ENCODE results near the gene SGMS1. TPM values are rescaled to one million over a fixed set of nuclear protein-coding genes. Genes with fewer than 3 reads are reported as not detected.
"Not testable (repeated sequence)": the region's sequence is repeated elsewhere in the genome, so short reads cannot be mapped to it uniquely, and the experiment has no call there.

Gene SGMS1
- polyA plus RNA-seq, 10 donors = 20.0 to 29.5 (median 22.8) TPM

DNA sequence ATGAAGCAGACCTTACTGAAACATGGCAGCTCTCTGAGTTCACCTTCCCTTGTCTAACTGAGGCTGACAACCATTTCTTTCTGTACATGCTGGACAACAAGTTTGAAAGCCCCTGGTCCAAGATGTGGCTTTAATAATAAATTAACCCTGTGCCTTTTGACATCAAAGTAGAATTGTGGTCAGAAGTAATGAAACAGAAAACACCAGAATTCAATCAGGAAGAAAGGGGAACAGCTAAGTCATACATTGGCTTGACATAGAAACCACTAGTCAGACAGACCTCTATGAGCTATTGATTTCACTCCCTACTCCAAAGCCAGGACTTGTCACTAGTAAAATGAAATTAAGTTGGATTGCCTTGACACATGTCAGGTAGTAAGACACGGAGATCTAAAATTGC is 197.3 kb downstream of the SGMS1 start:
- no peak for DNase-seq

DNA sequence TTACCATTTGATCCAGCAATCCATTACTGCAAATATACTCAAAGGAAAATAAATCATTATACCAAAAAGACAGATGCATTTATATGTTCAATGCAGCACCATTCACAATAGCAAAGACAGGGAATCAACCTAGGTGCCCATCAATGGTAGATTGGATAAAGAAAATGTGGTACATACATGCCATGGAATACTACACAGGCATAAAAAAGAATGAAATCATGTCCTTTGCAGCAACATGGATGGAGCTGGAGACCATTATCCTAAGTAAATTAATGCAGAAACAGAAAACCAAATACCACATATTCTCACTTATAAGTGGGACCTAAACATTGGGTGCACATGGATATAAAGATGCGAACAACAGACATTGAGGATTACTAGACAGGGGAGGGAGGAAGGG is 198.5 kb downstream of the SGMS1 start:
- not testable (repeated sequence) for DNase-seq

DNA sequence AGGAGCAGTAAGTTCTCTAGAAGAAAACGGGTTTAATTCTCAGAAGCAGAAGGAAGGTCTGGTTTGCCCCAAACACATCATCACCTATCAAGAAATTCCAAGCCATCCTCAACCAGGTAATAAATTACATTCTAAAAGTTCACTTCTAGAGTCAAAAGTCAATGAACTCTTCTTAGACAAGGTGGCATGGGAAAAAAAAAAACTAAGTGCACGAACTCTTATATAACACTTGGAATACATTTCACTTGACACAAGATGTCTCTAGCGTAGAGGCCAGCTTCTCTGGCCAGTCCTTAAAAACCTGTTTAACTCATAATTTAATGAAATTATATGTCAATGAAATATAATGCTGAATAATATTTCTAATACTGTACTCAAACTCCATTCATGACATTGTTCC is 200.3 kb downstream of the SGMS1 start:
- DNase-seq = no peak

DNA sequence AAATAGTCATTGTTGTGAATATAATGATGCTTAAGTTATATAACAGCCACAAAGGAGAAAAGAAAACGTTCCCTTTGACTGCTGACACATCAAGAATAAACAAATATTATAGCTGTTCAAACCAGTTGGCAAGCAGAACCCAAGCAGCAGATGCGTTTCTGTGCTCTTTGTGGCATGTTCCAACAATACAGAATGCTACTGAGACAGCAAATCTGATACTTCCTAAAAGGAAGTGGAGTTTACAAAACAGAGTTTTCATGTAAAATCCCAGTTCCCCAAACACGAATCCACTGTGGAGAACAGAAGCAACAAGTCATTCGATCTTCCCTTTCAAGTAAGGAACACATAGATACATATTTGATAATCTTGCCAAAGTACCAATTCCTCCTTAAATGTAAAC is 201.5 kb downstream of the SGMS1 start:
- DNase-seq = peak in 1 of 3 donors; percentile 48

DNA sequence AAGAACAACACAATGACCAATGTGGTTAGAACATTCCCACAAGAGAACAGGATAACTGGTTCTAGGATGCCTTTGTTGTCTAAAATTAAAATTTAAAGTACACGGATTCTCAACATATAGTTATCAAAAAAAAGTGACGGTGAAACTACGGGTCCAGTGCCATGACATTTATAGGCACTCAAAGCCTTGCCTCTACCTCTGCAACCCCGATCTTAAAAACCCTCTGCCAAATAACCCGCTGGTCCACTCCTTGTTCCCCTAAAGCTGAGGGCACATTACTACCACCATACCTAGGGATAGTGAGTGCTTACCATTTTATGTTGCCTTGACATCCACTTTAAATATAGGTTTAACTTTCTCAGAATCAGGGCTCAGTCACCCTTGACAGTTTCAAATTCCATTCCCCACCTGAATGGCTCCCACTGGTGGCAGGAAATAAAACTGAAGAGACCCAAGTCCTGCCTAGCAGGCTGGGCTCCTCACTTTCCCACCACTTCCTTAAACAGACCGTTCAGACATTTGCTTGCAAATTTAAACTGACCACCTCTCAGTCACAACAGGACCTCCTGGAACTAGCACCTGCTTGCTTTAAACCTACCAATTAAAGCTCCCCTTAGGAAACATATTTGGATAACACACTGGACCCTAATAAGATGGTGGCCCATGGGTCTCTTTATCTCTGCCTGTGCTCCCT is 202.6 kb downstream of the SGMS1 start:
- DNase-seq = peak; percentile 17 to 55 (median 40)

DNA sequence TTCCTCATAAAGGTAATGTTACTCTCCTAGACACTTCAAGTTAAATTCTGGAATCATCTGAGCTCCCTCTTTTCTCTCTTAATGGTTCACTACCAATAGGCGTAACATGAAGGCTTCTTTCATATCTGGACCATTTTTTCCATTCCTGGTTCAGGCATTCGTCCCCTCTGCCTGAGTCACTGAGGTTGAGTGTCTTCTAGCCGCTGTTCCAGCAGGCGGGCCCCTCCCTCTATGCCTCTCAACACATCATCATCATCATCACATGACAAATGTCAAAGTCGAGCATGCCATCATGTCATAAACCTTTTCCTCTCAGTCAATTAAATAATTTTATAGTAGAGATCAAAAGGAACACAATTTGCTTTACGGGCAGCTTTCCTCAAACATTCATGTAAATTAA is 203.6 kb downstream of the SGMS1 start:
- no peak for DNase-seq

DNA sequence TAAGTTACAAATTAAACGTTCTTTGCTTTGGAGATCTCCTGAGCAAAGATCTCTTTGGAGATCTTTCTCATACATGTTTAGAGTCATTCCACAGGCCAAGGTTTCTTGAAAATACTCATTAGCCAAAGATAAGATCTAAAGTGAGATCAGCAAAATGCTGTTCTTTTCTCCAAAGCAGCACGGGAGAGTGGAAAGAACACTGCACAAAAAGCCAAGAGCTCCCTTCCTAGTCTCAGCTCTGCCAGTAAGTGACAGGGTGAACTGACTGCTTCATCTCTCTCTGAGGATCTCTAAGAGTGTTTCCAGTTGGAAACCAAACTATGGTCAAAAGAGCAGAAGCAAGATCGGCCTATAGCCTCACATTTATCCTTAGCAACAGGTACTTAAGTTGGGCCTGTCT is 204.0 kb downstream of the SGMS1 start:
- DNase-seq = no peak

DNA sequence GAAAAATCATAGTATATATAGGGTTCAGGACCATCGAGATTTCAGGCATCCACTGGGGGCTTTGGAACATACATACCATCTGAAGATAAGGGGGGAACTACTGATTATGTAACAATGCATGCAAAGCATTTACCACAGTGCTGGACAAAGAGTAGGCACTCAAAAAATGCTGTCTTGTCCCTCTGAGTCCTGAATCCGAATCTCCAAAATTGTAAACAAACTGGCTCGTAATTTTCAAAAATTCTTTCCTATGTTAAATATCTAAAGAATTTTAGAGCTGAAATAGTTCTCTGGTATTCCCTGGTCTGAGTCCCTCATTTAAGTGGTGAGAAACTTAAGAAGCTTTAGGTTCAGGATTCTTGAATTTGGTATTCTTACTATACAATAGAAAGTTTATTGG is 204.7 kb downstream of the SGMS1 start:
- DNase-seq = no peak

DNA sequence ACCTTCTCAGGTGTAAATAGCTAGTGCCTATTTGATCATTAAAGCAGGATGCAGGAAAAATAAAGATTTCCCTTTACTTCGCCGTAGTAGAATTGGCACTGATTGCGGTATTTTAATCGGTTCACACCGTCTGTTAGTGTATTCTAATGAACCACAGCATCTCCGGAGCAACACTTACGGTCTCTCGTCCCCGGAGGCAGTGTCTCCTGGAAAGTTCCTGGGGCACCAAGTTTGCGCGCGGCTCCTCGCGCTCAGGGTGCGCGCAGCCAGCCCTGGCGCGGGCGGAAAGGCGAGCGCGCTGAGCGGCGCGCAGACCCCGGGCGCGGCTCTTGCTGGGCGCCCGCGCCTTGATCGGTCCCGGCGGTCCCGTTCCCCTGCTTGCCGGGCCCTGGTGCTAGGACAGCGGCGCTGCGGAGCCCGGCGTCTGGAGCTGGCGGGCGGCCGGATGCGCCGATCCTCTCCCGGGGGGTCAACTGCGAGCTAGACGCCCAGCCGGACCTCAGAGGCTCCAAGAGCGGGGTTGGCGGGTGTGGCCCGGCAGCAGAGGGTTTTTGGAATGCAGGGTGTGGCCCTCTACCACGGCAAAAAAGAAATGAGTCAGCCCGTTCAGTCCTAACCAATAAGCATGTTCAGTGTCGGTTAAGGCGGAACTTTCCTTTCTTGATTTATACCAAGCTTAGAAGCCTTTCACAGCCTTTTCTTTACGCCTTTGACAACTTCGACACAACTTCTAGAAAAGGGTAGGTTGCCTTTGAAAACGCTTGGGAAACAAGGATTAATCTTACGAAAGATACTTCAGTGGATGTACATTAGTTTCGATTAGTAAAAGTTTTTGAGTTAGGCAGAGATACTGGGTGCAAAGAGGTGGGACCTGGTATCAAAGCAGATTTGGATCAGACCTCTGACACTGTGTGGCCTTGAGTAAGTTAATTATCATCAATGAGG is 205.6 kb downstream of the SGMS1 start:
- peak; percentile 72 to 89 (median 76) for DNase-seq

DNA sequence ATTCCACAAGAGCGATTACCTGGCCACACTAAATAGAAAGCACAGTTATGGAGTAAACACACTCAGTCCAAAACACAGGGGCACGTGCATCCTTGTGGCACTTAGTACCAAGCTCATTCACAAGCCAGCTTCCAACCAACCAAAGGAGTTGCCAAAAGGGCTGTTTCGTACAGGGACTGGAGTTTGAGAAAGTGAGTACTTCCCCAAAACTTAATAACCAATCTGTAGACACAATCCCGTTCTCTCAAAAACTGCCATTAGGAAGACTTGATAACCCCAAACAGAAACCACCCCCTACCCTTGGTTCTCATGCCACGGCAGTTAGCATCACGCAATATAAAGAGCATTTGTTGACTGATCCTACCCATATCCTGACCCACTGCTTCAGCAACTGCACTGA is 206.3 kb downstream of the SGMS1 start:
- no peak for DNase-seq

DNA sequence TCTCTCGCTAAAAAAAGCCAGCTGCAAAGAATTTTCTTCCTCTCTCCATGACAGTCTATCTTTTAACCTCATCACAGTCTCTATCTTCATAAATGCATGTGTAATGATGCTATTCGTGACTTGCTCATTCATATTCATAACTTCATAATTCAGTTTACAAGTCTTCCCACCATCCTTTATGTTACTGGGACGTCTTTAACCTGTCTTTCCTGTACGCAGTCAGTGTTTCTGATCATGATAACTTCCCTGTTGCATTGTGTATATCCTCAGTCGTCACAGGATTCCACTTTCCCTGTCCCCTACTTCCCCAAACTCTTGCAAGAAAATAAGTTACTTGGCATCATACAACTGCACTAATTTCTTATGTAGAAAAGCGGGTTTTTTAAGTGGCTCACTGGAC is 206.9 kb downstream of the SGMS1 start:
- peak in 1 of 3 donors; percentile 55 for DNase-seq

DNA sequence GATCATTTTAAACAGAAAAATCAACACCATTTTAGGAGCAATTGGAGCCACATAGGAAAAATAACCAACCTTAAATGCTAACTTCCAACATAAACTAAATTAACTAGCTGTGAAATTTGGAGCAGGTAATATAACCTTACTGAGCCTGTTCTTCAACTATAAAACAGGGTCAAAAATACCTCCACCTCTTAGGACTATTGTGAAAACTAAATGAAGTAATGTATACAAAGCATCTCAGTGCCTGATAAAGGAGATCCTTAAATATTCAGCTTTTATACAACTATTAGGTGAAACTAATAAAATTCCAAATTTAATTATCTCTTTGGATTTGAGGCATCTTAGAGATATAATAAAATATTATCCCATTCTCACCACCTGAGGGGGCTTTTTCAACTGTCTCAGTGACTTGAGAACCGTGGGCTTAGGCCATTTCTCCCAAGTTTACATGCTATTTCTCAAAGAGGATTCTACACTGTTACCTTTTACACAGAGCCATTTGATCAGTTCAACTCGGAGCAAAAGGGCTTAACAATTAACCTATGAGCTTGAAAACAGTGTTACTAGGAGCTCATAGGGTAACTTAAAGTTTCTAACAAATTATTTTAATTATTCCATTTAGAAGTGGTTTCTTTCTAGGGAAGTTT is 207.5 kb downstream of the SGMS1 start:
- DNase-seq = peak; percentile 36 to 66 (median 45)

DNA sequence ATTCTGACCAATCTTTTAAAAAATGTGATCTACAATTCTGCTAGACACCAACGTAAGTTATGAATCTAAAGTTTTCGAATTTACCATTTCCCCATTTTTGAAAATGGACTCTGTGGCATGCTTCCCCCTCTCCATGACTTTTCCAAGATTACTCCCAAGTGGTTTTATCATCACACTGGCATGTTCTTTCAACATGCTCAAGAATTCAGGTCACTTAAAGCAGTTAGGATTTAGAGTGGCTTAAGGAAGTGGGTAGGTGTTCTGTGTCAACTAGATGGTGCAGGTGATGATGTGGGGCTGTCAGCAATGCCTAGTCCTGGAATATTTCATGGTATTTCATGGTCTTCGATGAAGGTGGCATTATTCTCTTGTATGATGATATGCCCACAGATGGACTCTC is 208.5 kb downstream of the SGMS1 start:
- no peak for DNase-seq

DNA sequence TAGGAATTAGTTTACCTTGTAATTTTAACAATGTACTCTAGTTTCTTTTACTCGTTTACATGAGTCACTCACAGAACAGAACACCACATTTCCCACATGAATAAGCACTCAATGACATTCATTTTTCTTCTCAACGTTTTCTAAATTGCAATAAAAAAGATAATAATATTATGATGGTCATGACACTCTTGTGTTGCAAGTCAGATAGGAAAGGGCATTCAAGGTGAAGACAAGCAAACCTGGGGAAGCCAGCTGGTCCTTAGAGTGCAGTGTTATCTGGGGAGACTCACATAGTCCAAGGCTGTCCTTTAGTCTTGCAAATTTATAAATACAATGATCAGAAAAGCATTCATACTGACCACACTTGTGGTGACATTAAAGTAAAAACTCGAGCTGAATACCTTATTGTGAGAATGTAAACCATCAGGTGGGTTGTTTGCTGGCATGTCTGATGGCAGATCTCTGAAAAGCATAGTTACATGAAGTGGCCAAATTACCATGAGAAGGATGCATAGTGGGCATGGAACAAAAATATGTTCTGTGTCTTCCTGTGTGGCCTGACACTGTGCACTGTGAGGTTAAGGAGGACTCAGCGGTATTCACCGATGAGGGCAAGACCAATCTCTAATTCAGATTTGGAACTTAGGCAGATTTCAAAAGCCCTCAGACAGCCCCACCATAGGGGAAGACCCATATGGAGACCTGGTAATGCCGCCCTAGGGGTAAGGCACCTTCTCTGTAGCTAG is 213.5 kb downstream of the SGMS1 start:
- DNase-seq = no peak

DNA sequence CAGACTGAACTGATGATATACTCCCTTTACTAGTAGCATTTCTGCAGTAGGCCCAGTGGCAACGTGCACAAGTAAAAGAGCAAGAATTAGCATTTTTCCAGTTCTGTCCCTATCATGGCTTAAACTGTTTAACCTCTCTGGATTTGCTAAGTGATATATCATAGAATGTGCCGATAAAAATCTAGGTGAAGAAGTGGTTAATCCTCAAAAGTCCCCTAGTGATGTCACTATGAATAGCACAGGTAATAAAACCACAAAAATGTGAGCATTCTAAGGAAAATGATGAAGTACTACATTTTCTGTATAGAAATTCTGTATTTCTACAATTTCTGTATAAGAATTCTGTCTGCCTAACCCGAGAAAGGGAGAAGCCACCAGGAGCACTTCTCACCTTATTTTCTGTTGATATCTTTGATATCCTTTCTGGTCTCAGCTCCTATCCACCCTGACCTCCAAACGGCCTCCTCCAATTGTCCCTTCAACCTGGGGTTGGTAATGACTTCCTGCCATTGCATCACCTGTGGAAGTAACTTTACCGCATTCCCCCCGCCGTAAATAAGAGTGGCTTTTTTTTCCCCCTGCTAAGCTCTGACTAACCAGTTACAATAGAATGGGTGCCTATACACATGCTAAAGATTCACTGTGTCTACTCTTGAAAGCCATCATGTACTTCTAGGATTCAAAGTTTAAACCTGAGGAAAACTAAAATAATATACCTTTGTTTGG is 216.5 kb downstream of the SGMS1 start:
- no peak for DNase-seq

DNA sequence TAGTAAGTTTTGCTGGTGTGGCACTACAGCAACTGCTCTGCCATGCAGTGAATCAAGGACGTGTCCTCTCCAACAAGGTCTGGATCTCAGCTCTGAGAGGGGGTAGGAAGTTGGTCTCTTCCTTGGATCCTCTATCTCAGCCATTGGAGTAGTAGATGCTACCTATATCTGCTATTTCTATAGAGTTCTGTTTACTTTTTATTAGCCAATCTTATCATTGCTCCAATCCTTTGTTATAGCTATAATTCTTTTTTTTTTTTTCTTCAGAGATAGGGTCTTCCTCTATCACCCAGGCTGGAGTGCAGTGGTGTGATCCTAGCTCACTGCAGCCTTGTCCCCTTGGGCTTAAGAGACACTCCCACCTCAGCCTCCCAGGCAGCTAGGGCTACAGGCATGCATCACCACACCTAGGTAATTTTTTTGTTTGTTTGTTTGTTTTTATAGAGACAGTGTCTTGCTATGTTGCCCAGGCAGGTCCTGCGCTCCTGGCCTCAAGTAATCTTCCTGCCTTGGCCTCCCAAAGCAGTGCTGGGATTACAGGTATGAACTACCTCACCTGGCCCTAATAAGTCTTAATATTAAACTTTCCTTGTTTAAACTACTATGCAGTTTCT is 217.2 kb downstream of the SGMS1 start:
- no peak for DNase-seq

DNA sequence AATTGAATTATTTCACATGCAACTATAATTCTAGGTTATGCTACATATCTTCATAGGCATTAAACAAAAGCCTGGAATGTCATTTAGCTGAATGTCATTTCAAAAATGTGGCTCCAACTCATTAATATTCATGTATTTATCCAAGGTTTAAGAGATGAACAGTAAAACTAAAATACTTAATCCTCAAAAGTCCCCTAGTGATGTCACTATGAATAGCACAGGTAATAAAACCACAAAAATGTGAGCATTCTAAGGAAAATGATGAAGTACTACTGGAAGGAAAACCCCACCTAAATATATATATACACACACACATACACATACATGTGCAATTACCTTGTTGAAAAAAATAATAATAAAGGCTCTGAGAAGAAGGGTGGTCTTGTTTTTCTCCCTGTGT is 218.0 kb downstream of the SGMS1 start:
- DNase-seq = no peak

DNA sequence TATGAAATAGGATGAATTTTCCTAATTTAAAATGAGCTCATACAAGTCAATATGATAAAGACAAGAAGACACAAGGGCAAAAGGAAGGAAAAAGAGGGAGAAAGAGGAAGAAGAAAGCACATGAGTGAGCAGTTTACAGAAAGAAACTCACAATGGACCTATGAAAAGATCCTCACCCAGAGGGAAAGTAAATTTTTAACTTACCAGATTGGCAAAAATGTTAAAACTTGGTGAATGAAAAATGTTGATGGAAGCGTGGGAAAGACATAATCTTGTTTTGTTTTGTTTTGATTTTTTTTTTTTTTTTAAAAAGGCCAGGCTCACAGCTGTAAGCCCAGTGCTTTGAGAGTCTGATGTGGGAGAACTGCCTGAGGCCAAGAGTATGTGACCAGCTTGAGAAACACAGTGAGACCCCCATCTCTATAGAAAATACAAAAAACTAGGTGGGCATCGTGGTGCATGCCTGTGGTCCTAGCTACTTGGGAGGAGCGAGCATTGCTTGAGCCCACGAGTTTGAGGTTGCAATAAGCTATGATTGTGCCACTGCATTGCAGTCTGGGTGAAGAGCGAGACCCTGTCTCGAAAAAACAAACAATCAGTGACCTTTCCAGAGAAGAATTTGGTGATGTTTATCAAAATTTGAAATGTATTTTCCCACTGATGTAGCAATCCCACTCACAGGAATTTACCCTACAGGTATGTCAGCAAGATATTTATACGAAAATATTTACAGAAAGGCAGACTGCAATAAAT is 219.6 kb downstream of the SGMS1 start:
- no peak for DNase-seq

DNA sequence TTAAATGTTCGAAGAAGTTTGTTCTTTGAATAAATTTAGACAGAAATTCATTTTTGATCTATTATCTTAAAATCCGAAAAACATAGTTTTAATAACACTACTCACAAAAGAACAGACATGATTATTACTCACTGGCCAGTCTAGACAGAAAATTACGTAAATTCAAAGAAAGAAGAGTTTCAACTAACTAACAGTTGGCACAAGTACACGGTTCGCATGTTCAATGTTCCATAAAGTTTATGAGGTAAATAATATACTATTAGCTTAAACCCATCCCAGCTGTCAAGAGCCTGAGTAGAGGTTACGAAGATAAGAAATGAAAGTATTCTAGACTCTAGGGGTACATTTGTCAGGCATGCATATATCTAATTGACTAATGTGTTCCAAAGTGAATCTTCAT is 220.7 kb downstream of the SGMS1 start:
- DNase-seq = no peak

DNA sequence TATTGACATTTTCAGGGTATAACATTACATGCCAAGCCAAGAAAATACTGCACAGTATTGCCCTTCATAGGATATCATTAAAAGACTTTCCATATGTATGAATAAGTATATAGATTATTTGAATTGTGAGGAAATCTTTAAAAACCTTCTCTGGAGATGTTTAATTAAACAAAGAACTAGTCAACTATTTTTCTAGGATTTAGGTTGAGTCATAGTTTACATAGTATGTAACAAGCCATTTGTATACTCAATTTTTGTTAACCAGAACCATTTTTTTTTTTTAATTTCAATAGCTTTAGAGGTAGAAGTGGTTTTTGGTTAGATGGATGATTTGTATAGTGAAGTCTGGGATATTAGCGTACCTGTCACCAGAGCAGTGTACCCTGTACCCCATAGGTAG is 221.3 kb downstream of the SGMS1 start:
- DNase-seq = no peak

Data from muscle of back (tissue), 11 donors.